ENCODE results near the gene TMEM183A. TPM values are rescaled to one million over a fixed set of nuclear protein-coding genes. Genes with fewer than 3 reads are reported as not detected.

Gene TMEM183A
- total RNA-seq, 4 donors from 2014 or later, result 51.2 to 79.6 (median 62.6) TPM

GRCh38 chr1:203057911-203058675 is 50.9 kb downstream of the TMEM183A start:
- TF ChIP-seq CTCF (IDR thresholded peaks at IDR 0.05; ENCODE audit: low read depth), result no peak

GRCh38 chr1:203058676-203058935 is 51.4 kb downstream of the TMEM183A start:
- TF ChIP-seq CTCF (IDR thresholded peaks at IDR 0.05; ENCODE audit: low read depth), result no peak

DNA sequence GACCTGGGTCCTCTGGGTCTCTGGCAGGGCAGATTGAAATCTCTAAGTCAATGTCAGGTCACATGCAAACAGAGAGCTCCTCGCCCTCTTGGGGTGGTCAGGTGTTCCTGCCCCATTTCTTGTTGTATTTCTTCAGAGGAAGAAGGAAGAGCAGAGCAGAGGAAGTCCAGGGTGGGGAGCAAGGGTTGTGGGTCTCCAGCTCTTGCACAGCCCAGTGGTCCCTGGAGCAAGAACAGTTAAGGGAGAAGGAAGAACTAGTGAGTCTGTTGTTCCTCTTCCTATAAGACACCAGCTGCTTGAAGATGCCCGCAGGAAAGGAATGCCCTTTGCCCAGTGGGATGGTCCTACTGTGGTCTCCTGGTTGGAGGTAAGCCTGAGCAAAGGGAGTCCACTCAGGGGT is 52.3 kb downstream of the TMEM183A start:
- no peak for TF ChIP-seq CTCF (IDR thresholded peaks at IDR 0.05; ENCODE audit: low read depth)

GRCh38 chr1:203060115-203060514 is 52.9 kb downstream of the TMEM183A start:
- no peak for TF ChIP-seq CTCF (IDR thresholded peaks at IDR 0.05; ENCODE audit: low read depth)

DNA sequence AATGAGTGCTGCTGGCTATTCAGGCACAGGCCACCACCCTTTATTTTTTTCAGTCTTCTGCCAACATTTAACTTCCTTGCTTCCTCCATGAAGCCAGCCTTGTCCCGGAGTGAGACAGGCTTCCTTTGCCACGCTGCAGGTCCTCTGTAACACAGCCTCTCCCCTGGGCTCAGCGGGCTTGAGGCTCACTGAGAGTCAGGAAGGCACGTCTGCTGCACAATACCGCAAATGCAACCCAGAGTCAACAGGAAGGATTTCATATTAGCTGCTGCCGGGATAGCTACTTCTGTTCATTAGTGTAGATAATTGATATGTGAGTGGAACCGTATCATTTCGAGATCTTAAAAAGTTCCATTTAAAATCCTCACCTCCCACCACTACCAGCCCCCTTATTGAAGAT is 56.1 kb downstream of the TMEM183A start:
- no peak for TF ChIP-seq CTCF (IDR thresholded peaks at IDR 0.05; ENCODE audit: low read depth)

DNA sequence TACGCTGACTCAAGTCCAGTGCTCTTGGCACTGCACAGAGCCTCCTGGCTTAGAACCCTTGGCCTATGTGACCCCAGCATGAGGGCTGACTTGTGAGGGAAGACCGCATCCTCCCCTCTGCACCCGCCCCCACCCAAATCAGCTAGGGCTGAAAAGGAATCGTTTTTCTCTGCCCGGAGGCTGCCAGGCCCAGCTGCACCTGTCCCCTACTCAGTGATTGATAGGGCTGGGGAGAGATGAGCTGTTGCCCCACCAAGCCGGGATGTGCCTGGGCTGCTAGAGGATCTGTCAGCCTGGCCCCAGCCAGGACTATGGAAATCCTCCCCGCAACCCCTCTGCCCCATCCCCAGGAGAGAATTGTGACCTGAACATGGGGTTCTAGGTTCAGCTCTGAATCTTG is 58.0 kb downstream of the TMEM183A start:
- TF ChIP-seq CTCF (IDR thresholded peaks at IDR 0.05; ENCODE audit: low read depth), result no peak

DNA sequence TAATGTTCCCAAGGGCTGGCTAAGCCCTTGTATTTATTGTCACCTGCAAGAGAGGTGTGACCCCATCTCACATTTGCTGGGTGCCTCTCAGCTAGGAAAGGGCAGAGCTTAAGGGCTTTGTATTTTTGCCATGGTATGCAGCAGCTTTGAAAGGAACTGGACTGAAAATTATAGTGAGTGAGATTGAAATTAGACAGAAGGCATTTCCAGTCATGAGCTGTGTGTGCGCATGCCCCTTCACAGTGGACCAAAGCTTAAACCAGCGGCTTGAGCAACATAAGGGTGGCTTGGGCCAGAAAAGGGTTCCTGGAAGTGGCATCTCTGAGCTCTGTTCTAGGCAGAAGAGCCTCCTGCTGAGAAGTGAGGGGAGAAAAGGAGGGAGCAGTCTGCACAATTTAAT is 58.8 kb downstream of the TMEM183A start:
- no peak for TF ChIP-seq CTCF (IDR thresholded peaks at IDR 0.05; ENCODE audit: low read depth)

All from subcutaneous adipose tissue (tissue), 4 donors.